HG03520 (cell line): ENCODE data around the gene OR4N2.
"Not testable (repeated sequence)": the region's sequence is repeated elsewhere in the genome, so short reads cannot be mapped to it uniquely, and the experiment has no call there.

Experiments
- ATAC-seq: cut with Tn5 transposase; IDR thresholded peaks from one replicate; pipeline ENCODE4 v1.9.1; 2021; ENCODE audit warnings: mild to moderate bottlenecking, moderate library complexity; ENCODE audit not compliant: unreplicated experiment

OR4N2 gene, protein sequence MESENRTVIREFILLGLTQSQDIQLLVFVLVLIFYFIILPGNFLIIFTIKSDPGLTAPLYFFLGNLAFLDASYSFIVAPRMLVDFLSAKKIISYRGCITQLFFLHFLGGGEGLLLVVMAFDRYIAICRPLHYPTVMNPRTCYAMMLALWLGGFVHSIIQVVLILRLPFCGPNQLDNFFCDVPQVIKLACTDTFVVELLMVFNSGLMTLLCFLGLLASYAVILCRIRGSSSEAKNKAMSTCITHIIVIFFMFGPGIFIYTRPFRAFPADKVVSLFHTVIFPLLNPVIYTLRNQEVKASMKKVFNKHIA

DNA sequence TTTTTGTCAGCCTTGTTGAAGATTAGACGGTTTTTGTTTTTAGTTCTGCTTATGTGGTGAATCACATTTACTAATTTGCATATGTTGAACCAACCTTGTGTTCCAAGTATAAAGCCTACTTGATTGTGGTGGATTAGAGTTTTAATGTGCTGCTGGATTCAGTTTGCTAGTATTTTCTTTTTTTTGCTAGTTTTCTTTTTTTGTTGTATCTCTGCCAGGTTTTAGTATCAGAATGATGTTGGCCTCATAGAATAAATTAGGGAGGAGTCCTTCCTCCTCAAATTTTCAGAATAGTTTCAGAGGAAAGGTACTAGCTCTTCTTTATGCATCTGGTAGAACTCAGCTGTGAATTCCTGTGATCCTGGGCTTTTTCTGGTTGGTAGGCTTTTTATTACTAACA, at the start of gene OR4N2:
TSS of gene OR4N2 (plus strand) at position 301 of the 400 bp plus-strand sequence. CDS start 23,679 bp downstream, outside the sequence.
- not testable (repeated sequence) for ATAC-seq

DNA sequence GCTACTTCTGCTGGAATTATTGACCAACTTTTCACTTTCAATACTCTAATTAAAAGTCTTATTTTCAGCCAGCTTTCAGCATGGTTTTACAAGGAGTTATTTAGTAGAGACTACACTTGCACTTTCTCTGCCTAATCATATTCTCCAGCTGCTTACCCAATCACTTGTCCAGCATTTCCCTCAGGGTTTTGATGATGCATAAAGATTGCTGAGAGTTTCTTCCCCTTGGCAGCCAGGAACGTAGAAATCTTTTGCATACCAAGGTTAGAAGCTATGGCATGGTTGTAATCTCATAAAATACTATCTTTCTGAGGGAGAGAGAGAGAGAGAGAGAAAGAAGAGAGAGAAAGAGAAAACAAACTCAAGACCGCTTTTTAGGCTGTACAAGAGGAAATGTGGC, 49.4 kb upstream of the OR4N2 start:
- ATAC-seq: no peak

DNA sequence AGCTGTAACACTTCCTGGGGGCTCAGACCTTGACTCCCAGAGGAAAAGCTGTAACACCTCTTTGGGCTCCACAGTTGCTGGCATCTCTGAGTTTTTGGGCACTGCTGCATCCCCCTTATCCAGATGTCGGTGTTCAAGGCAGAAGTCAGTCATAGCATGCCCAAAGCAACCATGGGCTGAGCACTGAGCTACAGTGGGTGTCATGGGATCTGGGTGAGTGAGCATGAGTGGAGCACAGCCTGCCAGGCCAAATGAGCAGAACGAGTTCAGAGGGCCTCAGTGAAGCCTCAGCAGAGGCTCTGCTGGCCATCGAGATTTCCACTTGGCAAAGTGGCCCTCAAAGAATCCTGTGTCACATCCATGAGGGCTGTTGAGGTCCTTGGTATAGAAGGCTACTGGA, 32.1 kb upstream of the OR4N2 start:
- not testable (repeated sequence) for ATAC-seq

DNA sequence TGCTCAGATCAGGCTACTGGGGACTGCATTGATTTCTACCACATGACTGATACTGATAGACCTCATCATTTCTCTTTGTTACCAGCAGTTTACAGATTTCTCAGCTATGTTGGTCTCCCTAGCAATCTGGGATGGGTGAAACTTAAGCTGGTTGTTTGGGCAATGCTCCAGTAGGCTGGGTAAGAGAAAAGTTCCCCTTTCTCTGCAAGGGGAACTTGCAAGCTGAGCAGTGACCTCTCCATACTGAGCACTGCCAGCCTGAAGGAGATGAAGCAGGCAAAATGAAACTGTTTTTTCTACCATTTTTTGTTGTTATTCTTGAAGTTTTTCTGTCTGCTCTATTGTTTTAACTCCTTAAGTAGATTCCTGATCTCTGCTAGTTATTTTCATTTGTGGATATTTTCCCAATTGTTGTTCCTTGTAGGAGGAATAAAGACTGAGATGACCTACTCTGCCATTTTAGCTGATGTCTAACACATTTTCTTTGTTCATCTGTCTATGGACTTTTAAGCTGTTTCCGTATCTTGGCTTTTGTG, 31.6 kb upstream of the OR4N2 start:
- no peak for ATAC-seq

DNA sequence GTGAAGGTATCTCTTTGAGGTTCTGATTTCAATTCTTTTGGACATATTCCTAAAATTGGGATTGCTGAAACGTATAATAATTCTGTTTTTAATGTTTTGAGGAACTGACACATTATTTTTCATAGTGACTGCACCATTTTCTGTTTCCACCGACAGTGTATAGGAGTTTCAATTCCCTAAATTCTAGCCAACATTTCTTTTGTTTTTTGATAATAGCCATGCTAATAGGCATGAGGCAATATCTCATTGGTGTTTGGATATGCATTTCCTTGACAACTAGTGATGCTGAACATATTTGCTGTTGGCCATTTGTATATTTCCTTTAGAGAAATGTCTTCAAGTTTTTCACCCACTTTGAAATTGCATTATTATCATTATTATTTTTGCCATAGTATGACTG, 31.1 kb upstream of the OR4N2 start:
- not testable (repeated sequence) for ATAC-seq

DNA sequence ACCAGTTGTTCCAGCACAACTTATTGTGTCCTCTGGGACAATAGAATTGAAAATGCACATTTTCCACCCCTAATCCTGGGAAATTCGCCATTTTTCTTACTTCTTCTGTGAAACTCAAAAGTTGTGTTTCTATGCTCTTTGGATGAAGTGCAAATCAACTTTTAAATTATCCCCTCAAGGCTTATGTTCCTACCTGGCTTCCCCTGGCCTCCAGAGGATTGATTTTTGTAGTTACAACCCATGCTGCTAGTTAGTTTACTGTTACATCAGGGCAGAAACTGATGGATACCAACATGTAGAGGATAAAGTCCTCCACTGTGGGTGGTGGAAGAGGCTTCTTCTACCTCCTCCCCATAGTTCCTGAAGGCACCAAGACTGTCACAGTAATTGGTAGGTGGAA, 30.4 kb upstream of the OR4N2 start, which contains the start of gene OR4M1:
TSS of gene OR4M1 (plus strand) at position 301 of the 400 bp plus-strand sequence. CDS start 6,819 bp downstream, outside the sequence.
- ATAC-seq: not testable (repeated sequence)

DNA sequence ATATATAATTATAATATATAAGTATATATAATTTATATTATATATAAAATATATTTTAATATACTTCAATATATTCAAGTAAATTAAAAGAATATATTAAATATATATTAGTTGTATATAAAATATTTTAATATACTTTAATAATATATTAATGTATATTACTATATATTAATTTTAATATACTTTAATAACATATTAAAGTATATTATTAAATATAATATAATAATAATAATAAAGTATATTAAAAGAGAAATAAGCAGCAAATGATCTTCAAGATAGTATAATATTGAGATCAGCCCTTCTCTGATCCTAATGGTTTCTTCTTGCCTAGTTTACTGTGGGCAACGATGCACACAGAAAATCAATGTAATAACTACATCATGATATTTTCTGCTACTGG, 28.0 kb upstream of the OR4N2 start:
- no peak for ATAC-seq

DNA sequence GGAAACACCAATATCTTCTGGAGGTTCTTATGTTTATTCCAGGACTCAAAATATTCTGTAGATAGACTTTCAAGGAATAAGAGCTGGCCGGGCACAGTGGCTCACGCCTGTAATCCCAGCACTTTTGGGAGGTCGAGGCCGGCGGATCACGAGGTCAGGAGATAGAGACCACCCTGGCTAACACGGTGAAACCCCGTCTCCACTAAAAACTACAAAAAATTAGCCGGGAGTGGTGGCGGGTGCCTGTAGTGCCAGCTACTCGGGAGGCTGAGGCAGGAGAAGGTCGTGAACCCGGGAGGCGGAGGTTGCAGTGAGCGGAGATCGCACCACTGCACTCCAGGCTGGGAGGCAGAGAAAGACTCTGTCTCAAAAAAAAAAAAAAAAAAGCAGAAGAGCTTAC, 17.7 kb upstream of the OR4N2 start:
- ATAC-seq: not testable (repeated sequence)

DNA sequence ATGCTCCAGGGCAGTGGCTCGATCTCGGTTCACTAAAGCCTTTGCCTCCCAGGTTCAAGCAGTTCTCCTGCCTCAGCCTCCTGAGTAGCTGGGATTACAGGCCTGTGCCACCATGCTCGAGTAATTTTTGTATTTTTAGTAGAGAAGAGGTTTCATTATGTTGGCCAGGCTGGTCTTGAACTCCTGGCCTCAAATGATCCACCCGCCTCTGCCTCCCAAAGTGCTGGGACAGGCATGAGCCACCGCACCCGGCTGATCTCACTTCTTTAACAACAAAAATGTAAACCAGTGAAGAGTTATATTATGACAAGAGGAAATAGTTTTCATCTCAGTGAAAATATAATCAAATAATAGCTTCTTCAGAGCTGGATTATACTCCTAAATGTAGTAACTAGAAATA, 16.3 kb upstream of the OR4N2 start:
- ATAC-seq: not testable (repeated sequence)

DNA sequence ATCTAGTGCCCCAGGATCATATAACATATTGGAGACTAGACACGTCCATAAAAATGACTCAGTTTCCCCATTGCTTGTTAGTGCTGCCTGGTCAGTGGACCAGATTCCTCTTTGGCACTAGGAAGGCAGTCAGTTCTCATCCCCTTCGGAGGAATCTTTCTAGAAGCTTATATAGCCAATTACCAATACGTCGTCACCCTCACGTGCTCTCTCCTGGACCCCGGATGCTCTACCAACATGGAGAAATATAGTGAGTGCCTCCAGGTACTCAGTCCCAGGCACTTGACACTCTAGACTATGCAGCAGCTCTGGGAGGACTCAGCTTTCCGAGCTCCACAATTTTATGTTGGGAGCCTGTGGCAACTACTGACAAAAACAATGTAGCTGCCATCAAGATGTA, 15.4 kb upstream of the OR4N2 start:
- not testable (repeated sequence) for ATAC-seq

DNA sequence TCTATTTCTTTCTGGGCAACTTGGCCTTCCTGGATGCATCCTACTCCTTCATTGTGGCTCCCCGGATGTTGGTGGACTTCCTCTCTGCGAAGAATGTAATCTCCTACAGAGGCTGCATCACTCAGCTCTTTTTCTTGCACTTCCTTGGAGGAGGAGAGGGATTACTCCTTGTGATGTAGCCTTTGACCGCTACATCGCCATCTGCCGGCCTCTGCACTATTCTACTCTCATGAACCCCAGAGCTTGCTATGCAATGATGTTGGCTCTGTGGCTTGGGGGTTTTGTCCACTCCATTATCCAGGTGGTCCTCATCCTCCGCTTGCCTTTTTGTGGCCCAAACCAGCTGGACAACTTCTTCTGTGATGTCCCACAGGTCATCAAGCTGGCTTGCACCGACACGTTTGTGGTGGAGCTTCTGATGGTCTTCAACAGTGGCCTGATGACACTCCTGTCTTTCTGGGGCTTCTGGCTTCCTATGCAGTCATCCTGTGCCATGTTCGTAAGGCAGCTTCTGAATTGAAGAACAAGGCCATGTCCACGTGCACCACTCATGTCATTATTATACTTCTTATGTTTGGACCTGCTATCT, 7.0 kb upstream of the OR4N2 start:
- not testable (repeated sequence) for ATAC-seq

DNA sequence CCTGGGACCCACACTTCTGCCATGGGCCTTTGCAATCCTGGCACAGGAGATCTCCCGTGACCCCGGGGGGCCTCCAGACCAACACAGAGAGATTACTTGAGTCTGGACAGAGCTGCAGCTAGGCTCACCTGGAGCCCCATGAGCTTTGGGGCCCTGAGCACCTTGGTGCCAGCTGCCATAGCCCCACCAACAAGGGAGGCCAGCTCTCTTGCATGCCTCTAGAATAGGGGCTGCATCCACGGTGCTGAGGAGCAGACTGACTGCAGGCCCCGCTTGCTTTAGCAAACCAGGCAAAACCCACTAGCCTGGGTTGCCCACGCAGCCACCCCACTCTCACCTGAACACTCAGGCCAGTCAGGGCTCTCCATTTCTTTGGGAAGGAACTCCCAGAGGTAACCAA, 3.7 kb upstream of the OR4N2 start:
- ATAC-seq: no peak

DNA sequence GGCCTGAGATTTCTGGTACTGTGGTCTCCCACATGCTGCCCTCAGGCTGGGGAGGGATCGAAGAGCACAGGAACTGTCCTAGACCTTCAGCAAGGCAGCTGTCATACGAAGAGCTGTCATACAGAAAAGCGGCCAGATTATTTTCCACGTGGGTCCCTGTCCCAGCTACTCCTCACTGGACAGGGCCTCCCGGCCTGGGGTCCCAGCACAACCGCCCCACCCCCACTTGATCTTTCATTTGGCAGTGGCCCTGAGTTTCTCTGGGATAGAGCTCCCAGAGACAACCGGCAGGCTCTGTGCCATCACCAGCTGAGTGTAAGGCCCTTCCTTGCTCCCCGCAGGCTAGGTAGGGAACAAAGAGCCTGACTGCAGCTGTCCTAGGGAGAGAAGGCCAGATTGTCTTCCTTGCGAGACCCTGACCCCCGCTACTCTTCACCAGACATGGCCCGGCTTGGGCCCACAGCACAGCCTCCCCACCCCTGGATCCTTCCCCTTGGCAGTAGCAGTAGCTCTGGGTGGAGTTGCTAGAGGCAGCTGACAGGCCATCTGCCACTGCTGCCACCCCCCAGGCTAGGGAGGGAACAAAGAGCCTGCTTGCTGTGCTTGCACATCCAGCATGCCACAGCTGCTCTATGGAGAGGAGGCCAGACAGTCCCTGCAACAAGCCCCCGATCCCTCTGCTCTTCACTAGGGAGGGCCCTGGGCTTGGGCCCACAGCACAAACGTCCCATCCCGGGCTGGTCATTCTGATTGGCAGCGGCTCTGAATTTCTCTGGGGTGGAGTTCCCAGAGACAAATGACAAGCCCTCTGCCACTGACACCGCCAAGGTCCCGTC, 3.1 kb upstream of the OR4N2 start:
- ATAC-seq: no peak

DNA sequence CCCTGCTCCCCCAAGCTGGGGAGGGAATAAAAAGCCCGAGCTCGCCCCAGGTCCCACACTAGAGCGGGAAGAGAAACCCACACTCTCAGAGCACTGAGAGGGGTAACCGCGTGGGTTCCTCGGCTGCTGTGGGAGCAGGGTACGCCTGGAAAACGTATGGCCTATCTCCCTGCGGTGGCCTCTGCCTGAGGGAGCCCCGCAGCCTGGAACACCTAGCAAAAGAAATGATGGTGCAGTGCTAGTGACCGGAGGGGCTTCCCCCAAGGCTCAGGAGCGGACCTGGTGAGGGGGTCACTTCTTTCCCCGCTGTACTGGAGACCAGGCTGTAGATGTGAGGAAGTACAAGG, 2.5 kb upstream of the OR4N2 start:
- no peak for ATAC-seq

DNA sequence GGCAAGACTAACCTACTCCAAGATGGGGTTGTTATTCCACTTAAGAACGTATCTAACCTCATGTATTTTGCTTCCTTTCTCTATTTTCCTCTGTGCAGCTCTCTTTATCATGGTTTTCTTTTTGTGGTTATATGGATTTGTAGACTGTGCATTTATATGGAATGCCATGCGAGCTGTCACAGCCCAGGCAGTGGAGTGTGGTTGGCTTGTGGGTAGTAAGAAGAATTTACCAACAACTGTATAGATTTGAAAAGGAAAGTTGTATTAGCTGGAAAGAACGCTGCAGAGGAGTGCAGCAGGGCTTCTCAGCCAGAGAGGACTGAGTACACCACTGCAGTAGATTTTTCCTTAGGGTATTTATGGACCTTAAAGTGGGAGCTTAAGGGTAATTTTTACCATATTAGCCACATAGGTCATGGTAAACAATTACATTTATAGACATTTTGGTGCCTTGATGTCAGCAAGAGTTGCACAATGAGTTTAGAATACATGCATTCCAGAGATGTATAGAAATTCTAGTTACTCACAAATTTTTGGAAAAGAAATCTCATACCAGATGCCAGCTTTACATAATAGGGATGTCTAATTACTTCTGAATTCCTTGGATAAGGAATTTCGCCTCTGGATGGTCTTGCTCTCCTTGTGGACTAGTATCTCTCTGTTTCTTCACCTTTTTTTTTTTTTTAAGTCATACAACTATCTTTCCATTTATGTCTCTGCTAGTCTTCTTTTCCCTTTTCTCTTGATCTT, 9.8 kb downstream of the OR4N2 start:
- ATAC-seq: not testable (repeated sequence)

DNA sequence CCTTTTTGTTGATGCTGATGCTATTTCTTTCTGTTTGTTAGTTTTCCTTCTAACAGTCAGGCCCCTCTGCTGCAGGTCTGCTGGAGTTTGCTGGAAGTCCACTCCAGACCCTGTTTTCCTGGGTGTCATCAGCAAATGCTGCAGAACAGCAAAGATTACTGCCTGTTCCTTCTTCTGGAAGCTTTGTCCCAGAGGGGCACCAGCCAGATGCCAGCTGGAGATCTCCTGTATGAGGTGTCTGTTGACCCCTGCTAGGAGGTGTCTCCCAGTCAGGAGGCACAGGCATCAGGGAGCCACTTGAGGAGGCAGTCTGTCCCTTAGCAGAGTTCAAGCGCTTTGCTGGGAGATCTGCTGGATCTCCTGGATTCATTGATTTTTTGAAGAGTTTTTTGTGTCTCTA, 16.3 kb downstream of the OR4N2 start:
- ATAC-seq: not testable (repeated sequence)

DNA sequence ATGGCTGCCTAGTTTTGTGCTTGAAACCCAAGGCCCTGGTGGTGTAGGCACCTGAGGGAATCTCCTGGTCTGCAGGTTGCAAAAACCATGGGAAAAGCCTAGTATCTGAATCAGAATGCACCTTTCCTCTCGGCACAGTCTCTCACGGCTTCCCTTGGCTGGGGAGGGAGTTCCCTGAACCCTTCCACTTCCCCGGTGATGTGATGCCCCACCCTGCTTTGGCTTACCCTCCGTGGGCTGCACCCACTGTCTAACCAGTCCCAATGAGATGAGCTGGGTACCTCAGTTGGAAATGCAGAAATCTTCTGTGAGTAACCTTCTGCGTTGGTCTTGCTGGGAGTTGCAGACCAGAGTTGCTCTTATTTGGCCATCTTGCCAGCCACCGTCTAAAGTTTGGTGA, 17.4 kb downstream of the OR4N2 start:
- not testable (repeated sequence) for ATAC-seq

DNA sequence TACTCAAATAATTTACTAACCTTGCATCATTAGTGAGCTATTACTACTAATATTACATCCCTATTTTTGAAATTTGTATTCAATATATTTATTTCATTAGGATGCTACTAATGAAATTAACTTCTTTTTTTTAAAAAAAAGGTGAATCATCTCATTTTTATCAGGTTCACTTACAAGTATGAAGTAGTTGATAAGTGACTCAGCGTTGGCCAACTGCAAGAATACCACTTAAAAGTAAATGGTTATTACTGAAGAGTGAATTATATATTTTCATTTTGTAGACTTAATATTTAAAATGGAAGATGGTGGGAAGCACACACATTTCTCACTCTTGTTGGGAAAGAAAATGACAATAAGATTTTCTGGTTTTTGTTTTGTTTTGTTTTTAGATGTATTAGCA, 19.6 kb downstream of the OR4N2 start:
- ATAC-seq: no peak

DNA sequence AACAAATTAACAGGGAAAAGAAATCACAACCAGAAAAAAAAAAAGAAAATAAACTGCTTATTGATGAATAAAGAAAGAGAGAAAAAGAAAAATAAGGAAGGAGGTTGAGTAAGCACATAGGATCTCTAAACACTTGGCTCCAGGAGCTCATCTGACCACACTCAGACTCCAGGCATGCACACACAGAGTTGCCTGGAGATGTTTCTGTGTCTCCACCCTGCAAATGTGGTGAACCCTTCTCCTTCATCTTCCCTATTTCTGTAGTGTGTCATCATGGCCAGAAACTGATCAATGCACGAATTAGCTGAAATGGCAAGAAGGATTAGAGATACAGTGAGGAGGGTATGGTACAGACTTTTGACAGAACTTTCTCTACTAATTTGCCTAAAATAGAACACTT, 20.2 kb downstream of the OR4N2 start:
- no peak for ATAC-seq

DNA sequence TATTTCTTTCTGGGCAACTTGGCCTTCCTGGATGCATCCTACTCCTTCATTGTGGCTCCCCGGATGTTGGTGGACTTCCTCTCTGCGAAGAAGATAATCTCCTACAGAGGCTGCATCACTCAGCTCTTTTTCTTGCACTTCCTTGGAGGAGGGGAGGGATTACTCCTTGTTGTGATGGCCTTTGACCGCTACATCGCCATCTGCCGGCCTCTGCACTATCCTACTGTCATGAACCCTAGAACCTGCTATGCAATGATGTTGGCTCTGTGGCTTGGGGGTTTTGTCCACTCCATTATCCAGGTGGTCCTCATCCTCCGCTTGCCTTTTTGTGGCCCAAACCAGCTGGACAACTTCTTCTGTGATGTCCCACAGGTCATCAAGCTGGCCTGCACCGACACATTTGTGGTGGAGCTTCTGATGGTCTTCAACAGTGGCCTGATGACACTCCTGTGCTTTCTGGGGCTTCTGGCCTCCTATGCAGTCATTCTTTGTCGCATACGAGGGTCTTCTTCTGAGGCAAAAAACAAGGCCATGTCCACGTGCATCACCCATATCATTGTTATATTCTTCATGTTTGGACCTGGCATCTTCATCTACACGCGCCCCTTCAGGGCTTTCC, 24.2 kb downstream of the OR4N2 start:
- not testable (repeated sequence) for ATAC-seq
